Measurements from ENCODE around the gene FXYD3.

The FXYD3 gene

GRCh38 chr19:35154525-35155406 is 39.1 kb downstream of the FXYD3 start, which contains the start of gene FXYD5:
Gene FXYD5 (plus strand): TSS chr19:35154735. CDS start chr19:35155551, 816 bp downstream.
- no peak for DNase-seq (ENCODE audit: low read depth)
- H3K4me3 ChIP-seq (ENCODE audit: low read depth, low read length) = peak within 1 kb of the TSS; percentile 85
- no peak for TF ChIP-seq CTCF (IDR thresholded peaks at IDR 0.05; ENCODE audit: low read depth, low read length, missing control alignments)

GRCh38 chr19:35155441-35155840 is 39.8 kb downstream of the FXYD3 start:
- TF ChIP-seq CTCF (IDR thresholded peaks at IDR 0.05; ENCODE audit: low read depth, low read length, missing control alignments) = no peak
- H3K4me3 ChIP-seq (ENCODE audit: low read depth, low read length) = peak overlapping the region; percentile 85
- DNase-seq (ENCODE audit: low read depth) = no peak

- no peak for DNase-seq (ENCODE audit: low read depth)
- TF ChIP-seq CTCF (IDR thresholded peaks at IDR 0.05; ENCODE audit: low read depth, low read length, missing control alignments) = no peak
- peak overlapping the region; percentile 85 for H3K4me3 ChIP-seq (ENCODE audit: low read depth, low read length)
Observed at GRCh38 chr19:35155981-35156672, 40.5 kb downstream of the FXYD3 start.

GRCh38 chr19:35156673-35157014 is 41.0 kb downstream of the FXYD3 start:
- no peak for DNase-seq (ENCODE audit: low read depth)
- no peak for TF ChIP-seq CTCF (IDR thresholded peaks at IDR 0.05; ENCODE audit: low read depth, low read length, missing control alignments)
- no peak overlapping the region for H3K4me3 ChIP-seq (ENCODE audit: low read depth, low read length)

- DNase-seq (ENCODE audit: low read depth) = no peak
- TF ChIP-seq CTCF (IDR thresholded peaks at IDR 0.05; ENCODE audit: low read depth, low read length, missing control alignments) = no peak
- no peak overlapping the region for H3K4me3 ChIP-seq (ENCODE audit: low read depth, low read length)
Observed at GRCh38 chr19:35157431-35157830, 41.8 kb downstream of the FXYD3 start.

- no peak for DNase-seq (ENCODE audit: low read depth)
- TF ChIP-seq CTCF (IDR thresholded peaks at IDR 0.05; ENCODE audit: low read depth, low read length, missing control alignments) = no peak
- no peak overlapping the region for H3K4me3 ChIP-seq (ENCODE audit: low read depth, low read length)
Observed at GRCh38 chr19:35159606-35160005, 44.0 kb downstream of the FXYD3 start.

Data from GM12864 (cell line).